HCT116 (cell line): Measurements from ENCODE around the gene SYNPR. TPM values are rescaled to one million over a fixed set of nuclear protein-coding genes. Genes with fewer than 3 reads are reported as not detected.

ENCODE experiments used
- ATAC-seq: fragments of 200-7000 bp; cut with Tn5 transposase; 2 replicates; pipeline ENCODE4 v1.9.1; 2020; ENCODE audit warnings: mild to moderate bottlenecking, moderate library complexity
- BruUV-seq: library from RNA; stranded (reverse); fragments of 400-500 nt; replicated peaks from 2 replicates; lab custom pipeline; 2021; lab: Mats Ljungman, UMichigan
- CTCF ChIA-PET: fragments of 300-600 bp; sonication (Branson Sonifier 250); formaldehyde crosslinking; loops from one replicate; lab custom pipeline; 2021; ENCODE audit warnings: antibody characterized with exemption; lab: Charles Lee
- POLR2A ChIA-PET: fragments of 300-600, 350-600 bp; sonication (Branson Sonifier 250); formaldehyde crosslinking; loops from one replicate; lab custom pipeline; 2021; ENCODE audit warnings: antibody characterized with exemption; lab: Charles Lee
- RAD21 ChIA-PET, 2 experiments: fragments of 300-600 bp; sonication (Branson Sonifier 250); formaldehyde crosslinking; loops; one replicate each; lab custom pipeline; 2023; ENCODE audit warnings: low total read pairs in 2 of 2; ENCODE audit not compliant: uncharacterized antibody in 2 of 2, unreplicated experiment in 2 of 2, low non-redundant PET in 1 of 2; lab: Charles Lee
- DNase-seq: peaks from one replicate; pipeline ENCODE4 v3.0.0-alpha.2; 2010; ENCODE audit warnings: low read depth, low spot score
- H2AFZ ChIP-seq: fragments of 200-600 bp; shearing (Covaris generic), sonication (generic); 2 replicates; pipeline ENCODE4 v1.6.1; 2017; ENCODE audit warnings: low read depth, mixed run types, mixed read lengths, antibody characterized with exemption, low read length; ENCODE audit not compliant: poor library complexity, severe bottlenecking
- H3K27ac ChIP-seq: 2 replicates; pipeline ENCODE4 v1.5.1; 2012; ENCODE audit warnings: low read depth, low read length
- H3K27me3 ChIP-seq: fragments of 200-600 bp; sonication (generic); 2 replicates; pipeline ENCODE4 v1.6.1; 2016; ENCODE audit warnings: mixed run types, low read length, mixed read lengths; ENCODE audit not compliant: insufficient read depth
- H3K36me3 ChIP-seq, 2 experiments: fragments of 200-500 bp in 1 of 2; fragments of 200-600 bp in 1 of 2; sonication (Bioruptor generic) in 1 of 2; sonication (generic) in 1 of 2; 2 replicates each; pipeline versions ENCODE4 v1.5.1 to v1.6.1; 2014 to 2016; ENCODE audit warnings: low read length in 2 of 2, inconsistent platforms in 1 of 2, mixed read lengths in 1 of 2, mixed run types in 1 of 2; ENCODE audit not compliant: insufficient read depth in 2 of 2, control insufficient read depth in 1 of 2
- H3K4me1 ChIP-seq, 2 experiments: fragments of 200-600 bp in 1 of 2; sonication (generic) in 1 of 2; 2 replicates each; pipeline versions ENCODE4 v1.5.1 to v1.6.1; 2012 to 2017; ENCODE audit warnings: low read length in 2 of 2, inconsistent platforms in 1 of 2, mild to moderate bottlenecking in 1 of 2, mixed read lengths in 1 of 2, mixed run types in 1 of 2, moderate library complexity in 1 of 2; ENCODE audit not compliant: insufficient read depth in 2 of 2, control insufficient read depth in 1 of 2
- H3K4me2 ChIP-seq: fragments of 200-600 bp; sonication (generic); 2 replicates; pipeline ENCODE4 v1.6.1; 2017; ENCODE audit warnings: mixed run types, low read length, mixed read lengths
- H3K4me3 ChIP-seq, 2 experiments: fragments of 200-600 bp in 1 of 2; sonication (generic) in 1 of 2; replicated peaks in 1 of 2; 2 replicates each; pipeline ENCODE4 v1.5.1; 2011 to 2016; ENCODE audit warnings: low read length in 2 of 2, control low read depth in 1 of 2, low read depth in 1 of 2, mild to moderate bottlenecking in 1 of 2, mixed read lengths in 1 of 2, mixed run types in 1 of 2
- H3K79me2 ChIP-seq: fragments of 200-600 bp; sonication (generic); 2 replicates; pipeline ENCODE4 v1.6.1; 2017; ENCODE audit warnings: mild to moderate bottlenecking, mixed run types, low read length, moderate library complexity, mixed read lengths; ENCODE audit not compliant: insufficient read depth
- H3K9ac ChIP-seq: fragments of 200-600 bp; sonication (generic); 2 replicates; pipeline ENCODE4 v1.6.1; 2016; ENCODE audit warnings: low read length, mixed read lengths
- H3K9me2 ChIP-seq: fragments of 200-600 bp; sonication (generic), shearing (Covaris generic); 2 replicates; pipeline ENCODE4 v1.6.1; 2017; ENCODE audit warnings: mixed run types, mild to moderate bottlenecking, moderate library complexity; ENCODE audit not compliant: insufficient read depth
- H3K9me3 ChIP-seq, 2 experiments: fragments of 200-500 bp in 1 of 2; fragments of 200-600 bp in 1 of 2; sonication (Bioruptor generic) in 1 of 2; sonication (generic) in 1 of 2; 2 replicates each; pipeline ENCODE4 v1.6.1; 2014 to 2017; ENCODE audit warnings: low read length in 2 of 2, mixed read lengths in 2 of 2, inconsistent platforms in 1 of 2, low read depth in 1 of 2, mild to moderate bottlenecking in 1 of 2, mixed run types in 1 of 2, moderate library complexity in 1 of 2; ENCODE audit not compliant: control insufficient read depth in 1 of 2, insufficient read depth in 1 of 2
- H4K20me1 ChIP-seq: fragments of 200-600 bp; sonication (generic), shearing (Covaris generic); 2 replicates; pipeline ENCODE4 v1.6.1; 2017; ENCODE audit warnings: mixed run types, mild to moderate bottlenecking, moderate library complexity; ENCODE audit not compliant: insufficient read depth
- ATF3 ChIP-seq: IDR thresholded peaks from 2 replicates; pipeline ENCODE4 v1.6.1; 2012
- CBX3 ChIP-seq: IDR thresholded peaks from 2 replicates; pipeline ENCODE4 v1.6.1; 2012; ENCODE audit warnings: low read depth
- CEBPB ChIP-seq: IDR thresholded peaks from 2 replicates; pipeline ENCODE4 v1.6.1; 2012; ENCODE audit warnings: low read depth
- EGR1 ChIP-seq: IDR thresholded peaks from 2 replicates; pipeline ENCODE4 v1.6.1; 2012; ENCODE audit warnings: low read depth
- ELF1 ChIP-seq: IDR thresholded peaks from 2 replicates; pipeline ENCODE4 v1.6.1; 2012; ENCODE audit warnings: low read depth, borderline replicate concordance
- FOSL1 ChIP-seq: IDR thresholded peaks from 2 replicates; pipeline ENCODE4 v1.6.1; 2012; ENCODE audit warnings: low read depth
- JUND ChIP-seq: IDR thresholded peaks from 2 replicates; pipeline ENCODE4 v1.6.1; 2012
- POLR2AphosphoS5 ChIP-seq: IDR thresholded peaks from 2 replicates; pipeline ENCODE4 v1.6.1; 2011; ENCODE audit warnings: mild to moderate bottlenecking, low read depth, low read length, moderate library complexity
- RAD21 ChIP-seq: IDR thresholded peaks from 2 replicates; pipeline ENCODE4 v1.6.1; 2012; ENCODE audit warnings: low read depth, mild to moderate bottlenecking
- SIN3A ChIP-seq: IDR thresholded peaks from 2 replicates; pipeline ENCODE4 v1.6.1; 2012; ENCODE audit warnings: low read depth
- SRF ChIP-seq: IDR thresholded peaks from 2 replicates; pipeline ENCODE4 v1.6.1; 2012; ENCODE audit warnings: low read depth
- TCF7L2 ChIP-seq: IDR thresholded peaks from 2 replicates; pipeline ENCODE4 v1.7.0; 2011; ENCODE audit warnings: borderline replicate concordance, inconsistent platforms; ENCODE audit not compliant: insufficient read depth, insufficient read length; ENCODE audit errors: extremely low read depth
- ZFX ChIP-seq: fragments of 450-650 bp; IDR thresholded peaks from 2 replicates; pipeline ENCODE4 v1.6.1; 2017
- intact Hi-C: fragments of 100-400 bp; cut with micrococcal nuclease; formaldehyde crosslinking; loops from 2 replicates; pipeline ENCODE4 v1.10.0; 2022
- total RNA-seq: library from RNA; stranded (reverse); gene quantifications from one replicate; pipeline ENCODE4 v1.2.1, GENCODE V29; 2021; ENCODE audit not compliant: unreplicated experiment
- TF ChIP-seq, protein P1 (sequence below), 3 experiments: fragments of 200-600 bp in 1 of 3; sonication (generic) in 1 of 3; IDR thresholded peaks in 2 of 3; conservative IDR thresholded peaks in 1 of 3; 2 replicates each; pipeline ENCODE4 v1.5.1; 2012 to 2017; ENCODE audit warnings: low read depth in 2 of 3, low read length in 2 of 3, antibody characterized with exemption in 1 of 3, borderline replicate concordance in 1 of 3, control low read depth in 1 of 3, mild to moderate bottlenecking in 1 of 3, mixed read lengths in 1 of 3, mixed run types in 1 of 3, moderate library complexity in 1 of 3; ENCODE audit not compliant: insufficient read depth in 1 of 3
- TF ChIP-seq, protein P2 (sequence below): IDR thresholded peaks from 2 replicates; pipeline ENCODE4 v1.6.1; 2011; ENCODE audit warnings: mild to moderate bottlenecking, low read length, moderate library complexity; ENCODE audit not compliant: insufficient replicate concordance; ENCODE audit errors: extremely low read depth

Gene SYNPR
- total RNA-seq, 1 experiment from 2014 or later = not detected

DNA sequence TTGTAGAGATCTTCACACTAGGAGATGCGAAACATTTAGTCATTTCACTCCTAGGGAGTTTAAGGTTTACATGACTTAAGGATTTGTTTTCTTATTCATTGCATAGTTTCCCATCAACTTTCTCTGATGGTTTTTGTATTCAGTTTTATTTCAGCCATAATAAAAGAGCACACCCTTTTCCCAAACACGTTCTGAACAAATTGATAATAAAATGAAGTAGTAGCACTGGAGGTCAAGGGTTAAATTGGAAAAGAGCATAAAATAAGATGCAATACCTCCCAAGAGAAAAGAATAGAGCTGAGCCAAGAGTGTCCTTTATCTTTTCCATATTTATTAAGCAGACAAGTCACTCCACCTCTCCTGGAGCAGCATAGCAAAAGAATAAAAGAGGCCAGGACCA is 104.9 kb downstream of the SYNPR start:
- H2AFZ ChIP-seq = no peak overlapping the region
- CTCF ChIA-PET = no interaction called here
- H3K4me1 ChIP-seq = no peaks in the 10 kb centered on the region; a peak in 1 of 4 replicates
- H3K79me2 ChIP-seq = no peaks in the 10 kb centered on the region
- no peaks in the 10 kb centered on the region; the same call in 1 of the 2 replicates for H4K20me1 ChIP-seq
- 0 out of 2 replicates have a peak, but pooled peaks cover 4% of the 10 kb centered on the region for H3K27me3 ChIP-seq
- POLR2A ChIA-PET = no interaction called here
- intact Hi-C loops = no loop called here
- H3K36me3 ChIP-seq = no peaks in the 10 kb centered on the region
- RAD21 ChIA-PET = no interaction called here
- no peaks in the 10 kb centered on the region for H3K9me2 ChIP-seq
- H3K9me3 ChIP-seq = no peaks in the 10 kb centered on the region
- no peak overlapping the region for H3K4me3 ChIP-seq
- no peak overlapping the region for H3K27ac ChIP-seq
- no peak for ATAC-seq
- no peak for DNase-seq
- no peak overlapping the region for H3K4me2 ChIP-seq
- H3K9ac ChIP-seq = no peak overlapping the region
- TF ChIP-seq CEBPB (no peak), POLR2AphosphoS5 (no peak), EGR1 (no peak), ZFX (no peak), ATF3 (no peak), SIN3A (no peak), ELF1 (no peak), TCF7L2 (no peak), JUND (no peak), FOSL1 (no peak), RAD21 (no peak), SRF (no peak), CBX3 (no peak)
- TF ChIP-seq, protein P1, sequence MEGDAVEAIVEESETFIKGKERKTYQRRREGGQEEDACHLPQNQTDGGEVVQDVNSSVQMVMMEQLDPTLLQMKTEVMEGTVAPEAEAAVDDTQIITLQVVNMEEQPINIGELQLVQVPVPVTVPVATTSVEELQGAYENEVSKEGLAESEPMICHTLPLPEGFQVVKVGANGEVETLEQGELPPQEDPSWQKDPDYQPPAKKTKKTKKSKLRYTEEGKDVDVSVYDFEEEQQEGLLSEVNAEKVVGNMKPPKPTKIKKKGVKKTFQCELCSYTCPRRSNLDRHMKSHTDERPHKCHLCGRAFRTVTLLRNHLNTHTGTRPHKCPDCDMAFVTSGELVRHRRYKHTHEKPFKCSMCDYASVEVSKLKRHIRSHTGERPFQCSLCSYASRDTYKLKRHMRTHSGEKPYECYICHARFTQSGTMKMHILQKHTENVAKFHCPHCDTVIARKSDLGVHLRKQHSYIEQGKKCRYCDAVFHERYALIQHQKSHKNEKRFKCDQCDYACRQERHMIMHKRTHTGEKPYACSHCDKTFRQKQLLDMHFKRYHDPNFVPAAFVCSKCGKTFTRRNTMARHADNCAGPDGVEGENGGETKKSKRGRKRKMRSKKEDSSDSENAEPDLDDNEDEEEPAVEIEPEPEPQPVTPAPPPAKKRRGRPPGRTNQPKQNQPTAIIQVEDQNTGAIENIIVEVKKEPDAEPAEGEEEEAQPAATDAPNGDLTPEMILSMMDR (IDR thresholded peaks at IDR 0.05 in 2 of 3, conservative IDR thresholded peaks at IDR 0.05 in 1 of 3; ENCODE audit: borderline replicate concordance in 1 of 3, insufficient read depth in 1 of 3, low read depth in 2 of 3, low read length in 2 of 3) = no peak
- TF ChIP-seq, protein P2, sequence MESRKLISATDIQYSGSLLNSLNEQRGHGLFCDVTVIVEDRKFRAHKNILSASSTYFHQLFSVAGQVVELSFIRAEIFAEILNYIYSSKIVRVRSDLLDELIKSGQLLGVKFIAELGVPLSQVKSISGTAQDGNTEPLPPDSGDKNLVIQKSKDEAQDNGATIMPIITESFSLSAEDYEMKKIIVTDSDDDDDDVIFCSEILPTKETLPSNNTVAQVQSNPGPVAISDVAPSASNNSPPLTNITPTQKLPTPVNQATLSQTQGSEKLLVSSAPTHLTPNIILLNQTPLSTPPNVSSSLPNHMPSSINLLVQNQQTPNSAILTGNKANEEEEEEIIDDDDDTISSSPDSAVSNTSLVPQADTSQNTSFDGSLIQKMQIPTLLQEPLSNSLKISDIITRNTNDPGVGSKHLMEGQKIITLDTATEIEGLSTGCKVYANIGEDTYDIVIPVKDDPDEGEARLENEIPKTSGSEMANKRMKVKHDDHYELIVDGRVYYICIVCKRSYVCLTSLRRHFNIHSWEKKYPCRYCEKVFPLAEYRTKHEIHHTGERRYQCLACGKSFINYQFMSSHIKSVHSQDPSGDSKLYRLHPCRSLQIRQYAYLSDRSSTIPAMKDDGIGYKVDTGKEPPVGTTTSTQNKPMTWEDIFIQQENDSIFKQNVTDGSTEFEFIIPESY = no peak
- BruUV-seq = no TSS peak
